Sigmoid colon (tissue), 4 donors: ENCODE measurements around the gene CTXN1.

Experiments used
- EP300 ChIP-seq, 4 donors: sonication (generic); formaldehyde crosslinking; IDR thresholded peaks; one replicate each; pipeline ENCODE4 v1.6.1; 2017; ENCODE audit warnings: antibody characterized with exemption in 4 of 4
- POLR2A ChIP-seq, 2 donors: fragments of 450-650 bp; IDR thresholded peaks; one replicate each; pipeline ENCODE4 v1.6.1; 2016; ENCODE audit warnings: antibody characterized with exemption in 2 of 2, mild to moderate bottlenecking in 2 of 2, moderate library complexity in 2 of 2
- POLR2AphosphoS5 ChIP-seq, 4 donors: sonication (generic); formaldehyde crosslinking; IDR thresholded peaks; one replicate each; pipeline ENCODE4 v1.6.1; 2017; ENCODE audit warnings: antibody characterized with exemption in 4 of 4
- TF ChIP-seq, protein P1 (sequence below), 4 experiments: fragments of 450-650 bp in 3 of 4; fragments of 200-600 bp in 1 of 4; IDR thresholded peaks; one replicate each; pipeline ENCODE4 v1.5.1; 2016 to 2019; ENCODE audit warnings: antibody characterized with exemption in 4 of 4, mild to moderate bottlenecking in 3 of 4, moderate library complexity in 2 of 4

DNA sequence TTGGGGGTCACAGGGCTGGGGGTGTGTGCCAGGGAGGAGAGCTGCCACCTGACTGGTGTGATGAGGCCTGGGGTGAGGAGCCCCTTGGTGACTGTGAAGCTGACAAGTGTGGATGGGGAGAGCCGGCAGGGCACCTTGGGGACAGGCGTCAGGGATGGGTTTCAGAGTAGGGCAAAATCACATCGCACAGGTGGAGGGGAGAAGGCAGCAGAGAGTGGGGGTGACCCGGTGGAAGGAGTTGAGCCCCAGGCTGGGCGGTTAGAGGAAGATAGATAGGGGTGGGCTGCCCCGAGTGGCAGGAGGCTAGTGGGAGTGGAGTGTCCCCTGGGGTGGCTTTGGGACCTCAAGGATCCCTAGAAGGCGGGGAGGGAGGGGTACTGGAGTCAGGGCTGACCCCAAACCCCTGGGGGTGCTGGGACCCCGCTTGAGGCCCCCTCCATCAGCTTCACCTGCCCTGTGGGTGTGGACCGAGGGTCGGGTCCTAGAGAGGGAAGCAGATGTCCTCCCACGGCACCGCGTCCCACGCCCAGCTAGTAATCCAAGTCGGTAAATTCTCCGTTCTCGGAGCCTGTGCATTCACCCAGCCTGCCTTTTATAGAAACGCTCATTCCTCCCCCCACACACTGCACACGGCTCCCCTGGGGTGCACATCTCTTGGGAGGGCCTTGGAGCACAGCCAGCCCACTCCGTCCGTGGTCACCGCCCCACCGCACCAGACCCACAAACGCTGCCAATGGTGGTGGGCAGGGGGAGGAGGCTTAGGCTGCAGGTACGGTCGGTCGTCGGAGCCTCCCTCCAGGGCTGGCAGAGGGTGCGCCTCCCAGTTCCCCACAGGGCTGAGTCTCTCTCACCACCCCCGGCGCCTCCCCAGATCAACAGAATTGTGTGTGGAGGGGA is 2.4 kb downstream of the CTXN1 start:
- TF ChIP-seq, protein P1, sequence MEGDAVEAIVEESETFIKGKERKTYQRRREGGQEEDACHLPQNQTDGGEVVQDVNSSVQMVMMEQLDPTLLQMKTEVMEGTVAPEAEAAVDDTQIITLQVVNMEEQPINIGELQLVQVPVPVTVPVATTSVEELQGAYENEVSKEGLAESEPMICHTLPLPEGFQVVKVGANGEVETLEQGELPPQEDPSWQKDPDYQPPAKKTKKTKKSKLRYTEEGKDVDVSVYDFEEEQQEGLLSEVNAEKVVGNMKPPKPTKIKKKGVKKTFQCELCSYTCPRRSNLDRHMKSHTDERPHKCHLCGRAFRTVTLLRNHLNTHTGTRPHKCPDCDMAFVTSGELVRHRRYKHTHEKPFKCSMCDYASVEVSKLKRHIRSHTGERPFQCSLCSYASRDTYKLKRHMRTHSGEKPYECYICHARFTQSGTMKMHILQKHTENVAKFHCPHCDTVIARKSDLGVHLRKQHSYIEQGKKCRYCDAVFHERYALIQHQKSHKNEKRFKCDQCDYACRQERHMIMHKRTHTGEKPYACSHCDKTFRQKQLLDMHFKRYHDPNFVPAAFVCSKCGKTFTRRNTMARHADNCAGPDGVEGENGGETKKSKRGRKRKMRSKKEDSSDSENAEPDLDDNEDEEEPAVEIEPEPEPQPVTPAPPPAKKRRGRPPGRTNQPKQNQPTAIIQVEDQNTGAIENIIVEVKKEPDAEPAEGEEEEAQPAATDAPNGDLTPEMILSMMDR (IDR thresholded peaks at IDR 0.05) = no peak
- TF ChIP-seq POLR2AphosphoS5 (IDR thresholded peaks at IDR 0.05) = peak; percentile 48 to 67 (median 60)
- TF ChIP-seq POLR2A (IDR thresholded peaks at IDR 0.05) = peak in 1 of 2 donors; percentile 4
- TF ChIP-seq EP300 (IDR thresholded peaks at IDR 0.05) = no peak
